BLaER1 (cell line): ENCODE results near the gene RNF125.

Experiments
- H3K27ac ChIP-seq: shearing (Covaris generic); formaldehyde crosslinking; 2 replicates; pipeline ENCODE4 v1.8.1; 2022
- H3K27me3 ChIP-seq: shearing (Covaris generic); formaldehyde crosslinking; 2 replicates; pipeline ENCODE4 v1.8.1; 2022
- H3K36me3 ChIP-seq: shearing (Covaris generic); formaldehyde crosslinking; 2 replicates; pipeline ENCODE4 v1.8.1; 2022
- H3K4me1 ChIP-seq: shearing (Covaris generic); formaldehyde crosslinking; 2 replicates; pipeline ENCODE4 v1.8.1; 2022
- H3K4me2 ChIP-seq: shearing (Covaris generic); formaldehyde crosslinking; 2 replicates; pipeline ENCODE4 v1.8.1; 2022
- H3K4me3 ChIP-seq: shearing (Covaris generic); formaldehyde crosslinking; 2 replicates; pipeline ENCODE4 v1.8.1; 2022
- H3K9ac ChIP-seq: shearing (Covaris generic); formaldehyde crosslinking; 2 replicates; pipeline ENCODE4 v1.8.1; 2022
- H3K9me3 ChIP-seq: shearing (Covaris generic); formaldehyde crosslinking; 2 replicates; pipeline ENCODE4 v1.8.1; 2022
- H4K20me1 ChIP-seq: shearing (Covaris generic); formaldehyde crosslinking; 2 replicates; pipeline ENCODE4 v1.8.1; 2022
- Cebpa-rat ChIP-seq: shearing (Covaris generic); IDR thresholded peaks from 2 replicates; pipeline ENCODE4 v1.8.1; 2022

RNF125 gene

DNA sequence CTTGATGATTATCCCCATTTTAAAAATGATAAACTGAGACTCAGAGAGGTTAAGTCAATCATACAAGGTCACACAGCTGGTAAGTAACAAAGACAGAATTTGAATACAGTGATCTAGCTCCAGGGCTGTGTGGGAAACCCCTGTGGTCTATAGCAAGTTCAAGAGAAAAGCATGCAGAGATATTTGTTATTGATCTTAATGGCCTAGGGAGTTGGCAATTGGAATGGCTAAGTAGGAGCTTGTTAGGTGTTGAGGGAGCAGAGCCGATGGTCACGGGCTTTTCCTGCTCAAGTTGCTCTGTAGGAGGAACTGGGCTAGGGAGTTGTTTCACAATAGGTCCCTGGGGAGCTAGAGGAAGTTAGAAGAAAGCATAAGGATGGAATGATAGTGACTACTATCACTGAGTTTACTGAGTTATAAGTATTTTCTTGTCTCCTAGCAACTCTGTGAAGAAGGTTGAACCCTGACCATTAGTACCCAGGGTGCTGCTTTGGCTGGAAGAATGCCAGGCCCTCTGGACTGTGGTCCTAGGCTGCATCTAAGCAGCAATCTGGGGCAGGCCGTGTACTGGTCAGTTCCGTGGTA lies 30.0 kb downstream of the RNF125 start:
- H3K4me2 ChIP-seq, result peak overlapping the region; percentile 75
- H3K9ac ChIP-seq, result no peak overlapping the region
- no peaks in the 10 kb centered on the region for H4K20me1 ChIP-seq
- TF ChIP-seq Cebpa-rat, result peak; percentile 95
- H3K27me3 ChIP-seq, result no peaks in the 10 kb centered on the region
- peaks cover 34% of the 10 kb centered on the region for H3K4me1 ChIP-seq
- H3K4me3 ChIP-seq, result 0 out of 2 replicates have a peak overlapping the region, but pooled peaks have one; percentile 2
- H3K27ac ChIP-seq, result peak overlapping the region; percentile 59
- no peaks in the 10 kb centered on the region; the same call in 1 of the 2 replicates for H3K9me3 ChIP-seq
- peaks cover 49% of the 10 kb centered on the region for H3K36me3 ChIP-seq

GRCh38 chr18:32049393-32050171 lies 31.0 kb downstream of the RNF125 start:
- no peaks in the 10 kb centered on the region for H4K20me1 ChIP-seq
- H3K4me1 ChIP-seq, result peaks cover 34% of the 10 kb centered on the region
- no peak overlapping the region for H3K4me3 ChIP-seq
- H3K27ac ChIP-seq, result peak overlapping the region; percentile 59
- H3K36me3 ChIP-seq, result peaks cover 51% of the 10 kb centered on the region
- peak overlapping the region; percentile 75 for H3K4me2 ChIP-seq
- no peak for TF ChIP-seq Cebpa-rat
- peak overlapping the region; percentile 69 for H3K9ac ChIP-seq
- H3K27me3 ChIP-seq, result no peaks in the 10 kb centered on the region
- no peaks in the 10 kb centered on the region; the same call in 1 of the 2 replicates for H3K9me3 ChIP-seq

GRCh38 chr18:32056613-32057358 lies 38.2 kb downstream of the RNF125 start:
- no peak for TF ChIP-seq Cebpa-rat
- no peaks in the 10 kb centered on the region for H3K9me3 ChIP-seq
- H3K9ac ChIP-seq, result no peak overlapping the region
- no peak overlapping the region for H3K4me2 ChIP-seq
- H4K20me1 ChIP-seq, result no peaks in the 10 kb centered on the region
- no peak overlapping the region for H3K4me3 ChIP-seq
- no peaks in the 10 kb centered on the region for H3K27me3 ChIP-seq
- H3K4me1 ChIP-seq, result peaks cover 15% of the 10 kb centered on the region
- no peak overlapping the region for H3K27ac ChIP-seq
- peaks cover 57% of the 10 kb centered on the region for H3K36me3 ChIP-seq

- peaks cover 57% of the 10 kb centered on the region for H3K36me3 ChIP-seq
- TF ChIP-seq Cebpa-rat, result no peak
- no peak overlapping the region for H3K27ac ChIP-seq
- H3K4me3 ChIP-seq, result no peak overlapping the region
- no peaks in the 10 kb centered on the region for H3K9me3 ChIP-seq
- H4K20me1 ChIP-seq, result no peaks in the 10 kb centered on the region
- no peak overlapping the region for H3K4me2 ChIP-seq
- peaks cover 15% of the 10 kb centered on the region for H3K4me1 ChIP-seq
- no peaks in the 10 kb centered on the region for H3K27me3 ChIP-seq
- no peak overlapping the region for H3K9ac ChIP-seq
Observed at GRCh38 chr18:32057624-32058165, 39.1 kb downstream of the RNF125 start.

DNA sequence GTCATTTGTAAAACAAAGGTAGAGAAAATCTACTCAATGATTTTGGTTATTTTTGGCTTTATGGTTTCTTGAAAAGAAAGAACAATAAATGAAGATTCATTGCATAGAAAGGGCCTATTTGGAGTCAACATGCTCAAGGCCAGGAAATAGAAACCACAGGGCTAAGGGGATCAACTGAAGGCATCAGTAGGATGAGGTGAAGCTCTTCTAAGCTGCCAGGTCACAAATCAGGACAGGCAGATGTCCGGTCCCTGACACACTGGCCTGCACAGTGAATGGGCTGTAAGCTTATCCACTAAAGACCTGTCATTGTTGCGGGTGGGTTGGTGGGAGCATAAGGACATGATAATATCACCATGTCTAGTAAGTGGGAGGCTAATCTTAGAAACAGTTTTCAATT lies 41.4 kb downstream of the RNF125 start:
- H3K27ac ChIP-seq, result no peak overlapping the region

DNA sequence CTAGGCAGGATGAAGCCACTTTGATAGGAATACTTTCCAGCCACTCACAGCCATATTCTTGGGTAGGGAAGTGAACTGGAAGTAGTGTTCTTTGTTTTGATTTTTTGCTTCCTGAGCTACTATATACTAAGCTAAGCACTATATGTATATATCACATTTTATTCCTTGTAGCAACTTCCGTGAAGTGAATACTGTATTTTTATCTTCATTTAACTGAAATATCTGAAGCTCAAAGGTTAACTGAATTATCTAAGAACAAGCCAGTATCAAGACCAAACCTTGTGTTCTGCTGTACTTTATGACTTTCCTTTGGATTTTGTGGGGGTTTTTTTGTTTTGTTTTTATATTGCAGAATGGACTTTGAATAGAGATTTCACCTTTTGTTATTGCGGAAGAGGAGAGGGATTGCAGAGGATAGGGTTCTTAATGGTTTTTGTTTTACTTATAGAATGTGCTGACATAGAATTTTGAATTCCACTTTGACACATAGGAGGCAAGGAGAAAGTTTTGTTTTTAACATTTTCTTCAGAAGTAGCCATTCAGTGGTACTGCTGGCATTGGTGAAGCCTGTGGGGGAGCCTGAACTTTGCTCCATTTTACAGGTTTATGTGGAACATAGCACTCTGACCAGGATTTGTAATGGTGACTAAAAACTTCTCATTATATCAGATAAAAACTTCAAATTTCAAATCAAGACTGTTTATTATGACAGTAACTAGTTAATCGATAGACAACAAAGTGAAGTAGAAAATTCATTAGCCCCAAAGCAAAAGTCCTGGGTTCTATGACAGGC lies 48.9 kb downstream of the RNF125 start:
- H3K27me3 ChIP-seq, result no peaks in the 10 kb centered on the region
- no peaks in the 10 kb centered on the region for H4K20me1 ChIP-seq
- no peak overlapping the region for H3K4me2 ChIP-seq
- H3K9ac ChIP-seq, result no peak overlapping the region
- no peak for TF ChIP-seq Cebpa-rat
- peaks cover 5% of the 10 kb centered on the region; the same call in 1 of the 2 replicates for H3K9me3 ChIP-seq
- no peaks in the 10 kb centered on the region for H3K4me1 ChIP-seq
- H3K27ac ChIP-seq, result no peak overlapping the region
- H3K36me3 ChIP-seq, result peaks cover 66% of the 10 kb centered on the region
- no peak overlapping the region for H3K4me3 ChIP-seq

More for the DNA sequence above, 41.4 kb downstream of the RNF125 start:
- no peak for TF ChIP-seq Cebpa-rat
- no peak overlapping the region for H3K9ac ChIP-seq
- H4K20me1 ChIP-seq, result no peaks in the 10 kb centered on the region
- H3K4me2 ChIP-seq, result peak overlapping the region; percentile 31
- H3K4me3 ChIP-seq, result no peak overlapping the region
- H3K27me3 ChIP-seq, result no peaks in the 10 kb centered on the region
- peaks cover 15% of the 10 kb centered on the region for H3K4me1 ChIP-seq
- H3K36me3 ChIP-seq, result peaks cover 53% of the 10 kb centered on the region
- peaks cover 5% of the 10 kb centered on the region; the same call in 1 of the 2 replicates for H3K9me3 ChIP-seq

DNA sequence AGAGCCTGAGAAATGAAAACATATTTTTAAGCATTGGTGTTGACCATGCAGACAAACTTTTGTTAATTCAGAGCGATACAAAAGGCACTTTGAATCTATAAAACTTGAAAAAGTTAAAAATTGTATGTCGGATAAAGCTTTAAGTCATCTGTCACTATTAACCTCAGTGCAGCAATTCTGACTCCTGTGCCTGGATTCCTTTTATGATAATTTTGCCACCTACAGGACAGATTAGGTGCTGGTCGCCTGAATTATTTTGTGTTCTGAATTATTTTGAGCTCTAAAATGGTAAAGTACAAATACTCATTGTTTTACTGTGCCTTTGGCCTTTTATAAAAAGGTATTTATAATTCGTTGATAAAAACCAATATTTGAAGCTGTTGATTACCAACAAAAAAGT lies 53.7 kb downstream of the RNF125 start:
- Histone ChIP-seq H3K4me2 (no peak overlapping the region), H3K4me3 (no peak overlapping the region), H3K9ac (no peak overlapping the region), H3K9me3 (no peaks in the 10 kb centered on the region), H3K36me3 (peaks cover 48% of the 10 kb centered on the region), H4K20me1 (no peaks in the 10 kb centered on the region), H3K4me1 (no peaks in the 10 kb centered on the region), H3K27me3 (no peaks in the 10 kb centered on the region), H3K27ac (no peak overlapping the region)
- TF ChIP-seq Cebpa-rat, result no peak

DNA sequence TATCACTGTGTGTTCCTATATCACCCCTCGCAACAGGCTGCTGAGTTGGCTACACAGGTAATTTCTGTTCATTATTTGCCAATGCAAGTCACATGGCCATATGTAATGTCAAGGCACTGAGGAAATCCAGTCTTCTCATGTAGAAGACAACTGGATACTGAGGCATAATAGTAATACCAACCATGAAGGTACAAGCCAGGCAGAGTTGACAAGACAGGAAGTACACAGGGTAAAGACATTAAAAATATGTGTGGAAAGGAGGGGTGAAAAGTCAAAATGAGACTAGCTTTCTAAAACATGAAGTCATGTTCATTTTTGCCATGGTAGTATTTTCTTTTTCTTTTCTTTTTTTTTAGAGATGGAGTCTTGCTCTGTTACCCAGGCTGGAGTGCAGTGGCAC lies 55.6 kb downstream of the RNF125 start:
- no peak overlapping the region for H3K4me3 ChIP-seq
- H4K20me1 ChIP-seq, result no peaks in the 10 kb centered on the region
- no peaks in the 10 kb centered on the region for H3K9me3 ChIP-seq
- no peak overlapping the region for H3K4me2 ChIP-seq
- H3K4me1 ChIP-seq, result no peaks in the 10 kb centered on the region
- H3K27ac ChIP-seq, result no peak overlapping the region
- no peak overlapping the region for H3K9ac ChIP-seq
- TF ChIP-seq Cebpa-rat, result no peak
- peaks cover 33% of the 10 kb centered on the region for H3K36me3 ChIP-seq
- H3K27me3 ChIP-seq, result no peaks in the 10 kb centered on the region

DNA sequence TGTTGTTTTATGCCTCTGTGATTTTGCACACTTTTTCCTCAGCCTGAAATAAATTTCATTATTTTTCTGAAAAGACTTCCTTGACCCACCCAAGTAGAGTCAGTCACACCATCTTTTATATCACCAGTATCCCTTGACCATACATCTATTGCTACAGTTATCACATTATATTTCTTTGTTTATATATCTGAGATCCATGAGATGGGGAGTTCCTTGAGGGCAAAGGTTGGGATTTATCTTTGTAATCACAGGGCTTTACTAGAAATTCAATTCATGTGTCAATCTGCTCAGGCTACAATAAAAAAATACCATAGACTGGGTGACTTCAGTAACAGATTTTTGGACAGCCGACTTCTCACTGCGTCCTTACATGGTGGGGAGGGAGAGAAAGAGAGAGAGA lies 60.2 kb downstream of the RNF125 start:
- Histone ChIP-seq H3K4me1 (peaks cover 23% of the 10 kb centered on the region), H3K4me3 (no peak overlapping the region), H3K4me2 (no peak overlapping the region), H3K9ac (no peak overlapping the region), H3K9me3 (peaks cover 16% of the 10 kb centered on the region), H3K27ac (no peak overlapping the region), H3K36me3 (peaks cover 10% of the 10 kb centered on the region), H3K27me3 (no peaks in the 10 kb centered on the region), H4K20me1 (no peaks in the 10 kb centered on the region)
- no peak for TF ChIP-seq Cebpa-rat
